Keratinocyte (primary cell): Measurements from ENCODE around the gene ANGPTL4. TPM values are rescaled to one million over a fixed set of nuclear protein-coding genes. Genes with fewer than 3 reads are reported as not detected.

ENCODE experiments used
- DNase-seq: peaks from one replicate; pipeline ENCODE4 v3.0.0-alpha.2; 2011; ENCODE audit warnings: low read depth, missing footprints, low spot score
- FAIRE-seq: peaks from 2 replicates; lab custom pipeline; 2011; peaks lifted over from hg19 to GRCh38; lab: Jason Lieb, UNC
- H2AFZ ChIP-seq: 2 replicates; pipeline ENCODE4 v1.6.0; 2012; ENCODE audit warnings: low read length, control low read depth, inconsistent platforms; ENCODE audit not compliant: control insufficient read depth
- H3K27ac ChIP-seq: 2 replicates; pipeline ENCODE4 v1.5.1; 2011; ENCODE audit warnings: low read length; ENCODE audit not compliant: control insufficient read depth, insufficient read depth
- H3K27me3 ChIP-seq: 3 replicates; pipeline ENCODE4 v1.6.0; 2011; ENCODE audit warnings: low read length; ENCODE audit not compliant: control insufficient read depth, insufficient read depth; ENCODE audit errors: extremely low read depth
- H3K36me3 ChIP-seq, 2 experiments: 2 replicates in 1 of 2; 3 replicates in 1 of 2; pipeline ENCODE4 v1.5.1; 2011; ENCODE audit warnings: low read length in 2 of 2, mild to moderate bottlenecking in 1 of 2; ENCODE audit not compliant: control insufficient read depth in 2 of 2, insufficient read depth in 2 of 2; ENCODE audit errors: extremely low read depth in 1 of 2
- H3K4me1 ChIP-seq: 3 replicates; pipeline ENCODE4 v1.5.1; 2011; ENCODE audit warnings: low read length; ENCODE audit not compliant: control insufficient read depth, insufficient read depth; ENCODE audit errors: extremely low read depth
- H3K4me2 ChIP-seq: 3 replicates; pipeline ENCODE4 v1.6.0; 2011; ENCODE audit warnings: low read depth, low read length; ENCODE audit not compliant: control insufficient read depth, insufficient read depth; ENCODE audit errors: extremely low read depth
- H3K4me3 ChIP-seq, 3 experiments: fragments of 200-600 bp in 1 of 3; sonication (generic) in 1 of 3; 2 replicates in 2 of 3; 3 replicates in 1 of 3; pipeline ENCODE4 v1.5.1; 2011 to 2016; ENCODE audit warnings: low read length in 3 of 3, mild to moderate bottlenecking in 3 of 3, control low read depth in 2 of 3, inconsistent platforms in 1 of 3, low read depth in 1 of 3, mixed read lengths in 1 of 3, mixed run types in 1 of 3, moderate library complexity in 1 of 3; ENCODE audit not compliant: control insufficient read depth in 2 of 3, insufficient read depth in 2 of 3; ENCODE audit errors: extremely low read depth in 1 of 3
- H3K79me2 ChIP-seq: 2 replicates; pipeline ENCODE4 v1.6.0; 2012; ENCODE audit warnings: low read length; ENCODE audit not compliant: control insufficient read depth, insufficient read depth
- H3K9ac ChIP-seq: 3 replicates; pipeline ENCODE4 v1.6.0; 2011; ENCODE audit warnings: low read length; ENCODE audit not compliant: control insufficient read depth, insufficient read depth; ENCODE audit errors: extremely low read depth
- H3K9me1 ChIP-seq: 3 replicates; pipeline ENCODE4 v1.6.0; 2011; ENCODE audit warnings: low read length; ENCODE audit not compliant: control insufficient read depth, insufficient read depth; ENCODE audit errors: extremely low read depth
- H3K9me3 ChIP-seq: 2 replicates; pipeline ENCODE4 v1.5.1; 2012; ENCODE audit warnings: low read depth, low read length; ENCODE audit not compliant: control insufficient read depth
- H4K20me1 ChIP-seq: 3 replicates; pipeline ENCODE4 v1.6.0; 2011; ENCODE audit warnings: low read length; ENCODE audit not compliant: control insufficient read depth, insufficient read depth; ENCODE audit errors: extremely low read depth
- CTCF ChIP-seq, 3 experiments: IDR thresholded peaks in 1 of 3; conservative IDR thresholded peaks in 1 of 3; optimal IDR thresholded peaks in 1 of 3; 2 replicates in 2 of 3; 3 replicates in 1 of 3; pipeline versions ENCODE3 to v1.5.1; 2011; ENCODE audit warnings: low read length in 3 of 3, mild to moderate bottlenecking in 3 of 3, moderate library complexity in 2 of 3, control low read depth in 1 of 3, inconsistent platforms in 1 of 3; ENCODE audit not compliant: insufficient read depth in 2 of 3; ENCODE audit errors: extremely low read depth in 1 of 3
- EZH2 ChIP-seq: IDR thresholded peaks from one replicate; pipeline ENCODE4 v1.6.1; 2012; ENCODE audit warnings: inconsistent platforms, mild to moderate bottlenecking, low read length, moderate library complexity
- dilution Hi-C: fragments of 300-500 bp; cut with MboI; formaldehyde crosslinking; loops from one replicate; pipeline ENCODE4 v1.7.0; 2020; ENCODE audit warnings: low sequenced_read_pairs; ENCODE audit not compliant: extremely low pct_ligation_motif_present
- polyA plus RNA-seq, 5 experiments: library from polyadenylated mRNA; depleted of rRNA in 3 of 5; stranded (reverse) in 3 of 5; stranded (forward) in 1 of 5; unstranded in 1 of 5; fragments of >200 nt; gene quantifications; 1 replicate in 1 of 5; 2 replicates in 3 of 5; 3 replicates in 1 of 5; pipeline versions ENCODE4 v1.2.1 to v1.2.3, GENCODE V29; 2011 to 2012; ENCODE audit warnings: missing spikeins in 2 of 5, low read depth in 1 of 5, low replicate concordance in 1 of 5

ANGPTL4 gene
- polyA plus RNA-seq, 1 donor (not counting 4 experiments of a cell fraction or from before 2014, with no cell fraction given), result 102 TPM

- H3K36me3 ChIP-seq, result peaks cover 7 to 23% of the 10 kb centered on the region in 2 experiments
- no peaks in the 10 kb centered on the region for H3K27me3 ChIP-seq
- H3K4me2 ChIP-seq, result peak within 1 kb of the TSS; percentile 87
- peak within 1 kb of the TSS; percentile 77 for H2AFZ ChIP-seq
- peak within 1 kb of the TSS; percentile 99 for H3K9ac ChIP-seq
- peaks cover 16% of the 10 kb centered on the region for H3K4me1 ChIP-seq
- H3K9me1 ChIP-seq, result no peaks in the 10 kb centered on the region
- peak within 1 kb of the TSS; percentile 84 for H3K27ac ChIP-seq
- no peaks in the 10 kb centered on the region for H3K9me3 ChIP-seq
- FAIRE-seq, result peak; percentile 32
- TF ChIP-seq CTCF (optimal IDR thresholded peaks at IDR 0.05 in 1 of 3, IDR thresholded peaks at IDR 0.05 in 1 of 3, conservative IDR thresholded peaks at IDR 0.05 in 1 of 3; ENCODE audit: extremely low read depth in 1 of 3, insufficient read depth in 2 of 3, low read length in 3 of 3), result peak in 2 of 3 experiments; percentile 20 to 53
- no peak for TF ChIP-seq EZH2
- dilution Hi-C loops, result no loop called here
- H3K4me3 ChIP-seq, result peak within 1 kb of the TSS; percentile 83 to 97 (median 90)
- H4K20me1 ChIP-seq, result peaks cover 10% of the 10 kb centered on the region
- DNase-seq, result peak; percentile 84
- peaks cover 39% of the 10 kb centered on the region for H3K79me2 ChIP-seq
Measured at GRCh38 chr19:8321067-8321985, 42.6 kb upstream of the ANGPTL4 start, which contains the start of the genes NDUFA7 and RPS28. Gene NDUFA7 (minus strand): TSS chr19:8321375. CDS start chr19:8321358, 17 bp downstream. Gene RPS28 (plus strand): TSS chr19:8321496. CDS start chr19:8321531, 35 bp downstream.

GRCh38 chr19:8321986-8322637, 41.8 kb upstream of the ANGPTL4 start:
- no peaks in the 10 kb centered on the region for H3K9me1 ChIP-seq
- FAIRE-seq, result no peak
- H3K4me1 ChIP-seq, result peaks cover 16% of the 10 kb centered on the region
- no peaks in the 10 kb centered on the region for H3K9me3 ChIP-seq
- H2AFZ ChIP-seq, result no peak overlapping the region
- H3K4me2 ChIP-seq, result peak overlapping the region; percentile 87
- H3K9ac ChIP-seq, result peak overlapping the region; percentile 99
- peaks cover 10% of the 10 kb centered on the region for H4K20me1 ChIP-seq
- H3K27me3 ChIP-seq, result no peaks in the 10 kb centered on the region
- peaks cover 39% of the 10 kb centered on the region for H3K79me2 ChIP-seq
- DNase-seq, result no peak
- dilution Hi-C loops, result no loop called here
- no peak for TF ChIP-seq CTCF (optimal IDR thresholded peaks at IDR 0.05 in 1 of 3, IDR thresholded peaks at IDR 0.05 in 1 of 3, conservative IDR thresholded peaks at IDR 0.05 in 1 of 3; ENCODE audit: extremely low read depth in 1 of 3, insufficient read depth in 2 of 3, low read length in 3 of 3)
- H3K27ac ChIP-seq, result peak overlapping the region; percentile 84
- H3K4me3 ChIP-seq, result peak overlapping the region; percentile 83 to 97 (median 90)
- H3K36me3 ChIP-seq, result peaks cover 7 to 17% of the 10 kb centered on the region in 2 experiments
